OCI-LY3 (cell line): ENCODE data around the gene APOA1.

Experiments
- CTCF ChIP-seq: fragments of 200-600, 300-600 bp; sonication (generic); IDR thresholded peaks from 2 replicates; pipeline ENCODE4 v1.5.1; 2014; ENCODE audit warnings: antibody characterized with exemption, low read length, low read depth
- EZH2phosphoT487 ChIP-seq: fragments of 200-600 bp; shearing (Covaris generic); IDR thresholded peaks from 2 replicates; pipeline ENCODE4 v1.6.1; 2018; ENCODE audit warnings: antibody characterized with exemption, mixed run types, low read depth

DNA sequence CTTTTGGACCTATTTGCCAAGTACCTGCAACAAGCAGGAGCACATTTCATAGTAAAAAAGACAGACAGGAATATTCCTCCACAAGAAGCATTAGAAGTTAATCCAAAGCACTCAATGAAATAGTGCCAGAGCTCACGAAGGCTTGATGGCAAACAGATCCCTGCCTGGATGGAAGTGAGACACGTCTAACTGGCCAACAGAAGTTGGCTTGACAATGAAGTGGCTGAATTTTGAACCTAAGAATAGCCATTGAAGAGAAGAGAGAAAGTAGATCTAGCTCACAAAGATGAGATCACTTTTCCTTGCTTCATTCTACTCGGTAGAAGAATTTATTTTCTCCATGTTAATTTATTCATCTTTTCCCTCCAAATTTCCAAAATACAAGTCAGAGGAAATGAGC, 30.6 kb upstream of the APOA1 start:
- no peak for TF ChIP-seq CTCF
- TF ChIP-seq EZH2phosphoT487: no peak
